Inferior parietal cortex (tissue), 1 donor: Measurements from ENCODE around the gene LETM1.

ENCODE experiments used
- DNase-seq: peaks from one replicate; pipeline ENCODE4 v3.0.0-alpha.2; 2016; ENCODE audit errors: extremely low spot score

Gene LETM1

DNA sequence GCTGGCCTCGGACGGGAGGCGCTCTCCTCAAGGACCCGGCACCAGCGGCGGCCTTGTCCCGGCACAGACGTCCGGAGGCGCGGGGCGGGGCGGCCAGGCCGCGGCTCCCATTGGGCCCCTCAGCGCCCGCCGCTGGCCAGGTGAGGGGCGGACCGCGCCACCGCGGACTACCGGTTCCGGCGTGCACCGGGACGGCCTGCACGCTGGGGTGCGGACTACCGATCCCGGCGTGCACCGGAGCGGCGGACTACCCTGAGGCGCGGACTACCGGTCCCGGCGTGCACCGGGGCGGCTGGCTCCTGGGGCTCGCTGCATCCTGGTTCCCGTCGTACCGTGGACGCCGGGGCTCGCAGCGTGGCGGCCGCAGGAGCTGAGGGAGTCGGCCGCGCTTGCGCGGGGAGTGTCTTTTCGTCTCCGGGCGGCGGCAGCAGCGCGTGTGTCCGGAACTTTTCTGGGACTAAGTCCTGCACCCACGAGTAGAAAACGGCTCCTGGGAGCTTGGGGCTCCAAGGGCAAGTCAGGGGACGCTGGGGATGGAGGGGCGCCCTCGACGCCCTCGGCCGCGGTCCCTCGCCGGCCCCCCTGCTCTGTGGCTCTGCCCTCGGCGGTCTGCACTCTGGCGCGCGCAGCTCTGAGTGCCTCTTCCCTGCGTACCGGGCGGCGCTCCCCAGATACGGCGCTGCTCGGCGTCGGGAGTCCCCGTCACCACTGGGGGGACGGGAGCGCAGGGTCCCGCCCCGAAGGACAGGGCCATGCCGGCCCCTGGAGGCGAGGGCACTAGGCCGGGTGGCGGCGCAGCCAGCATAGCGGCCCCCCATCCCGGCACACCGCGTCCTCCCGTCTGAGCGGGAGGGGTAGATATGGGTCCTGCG lies at the start of gene LETM1:
TSS of gene LETM1 (minus strand) at position 86 of the 872 bp plus-strand sequence. CDS start 206 bp downstream, outside the sequence.
- peak; percentile 91 for DNase-seq

DNA sequence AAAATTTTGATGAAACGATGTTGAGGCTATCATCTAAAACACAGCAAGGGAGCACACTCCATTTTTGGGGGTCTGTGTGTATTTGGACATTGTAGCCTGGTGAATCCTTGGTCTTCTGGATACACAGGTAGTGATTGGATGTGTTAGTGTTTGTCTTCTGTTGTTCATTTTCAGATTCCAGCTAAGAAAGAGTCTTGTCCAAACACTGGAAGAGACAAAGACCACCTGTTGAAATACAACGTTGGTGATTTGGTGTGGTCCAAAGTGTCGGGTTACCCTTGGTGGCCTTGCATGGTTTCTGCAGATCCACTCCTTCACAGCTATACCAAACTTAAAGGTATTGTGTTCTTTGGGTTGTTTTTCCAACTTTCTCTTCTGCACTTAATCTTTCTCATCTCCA lies 48.1 kb upstream of the LETM1 start:
- no peak for DNase-seq

GRCh38 chr4:1903035-1903434 lies 47.1 kb upstream of the LETM1 start:
- no peak for DNase-seq

- no peak for DNase-seq
These were observed 46.3 kb upstream of the LETM1 start for GRCh38 chr4:1902243-1902642.

- DNase-seq: no peak
These were observed 45.2 kb upstream of the LETM1 start for GRCh38 chr4:1901127-1901526.

- DNase-seq: no peak
These were observed 44.7 kb upstream of the LETM1 start for GRCh38 chr4:1900624-1901023.

DNA sequence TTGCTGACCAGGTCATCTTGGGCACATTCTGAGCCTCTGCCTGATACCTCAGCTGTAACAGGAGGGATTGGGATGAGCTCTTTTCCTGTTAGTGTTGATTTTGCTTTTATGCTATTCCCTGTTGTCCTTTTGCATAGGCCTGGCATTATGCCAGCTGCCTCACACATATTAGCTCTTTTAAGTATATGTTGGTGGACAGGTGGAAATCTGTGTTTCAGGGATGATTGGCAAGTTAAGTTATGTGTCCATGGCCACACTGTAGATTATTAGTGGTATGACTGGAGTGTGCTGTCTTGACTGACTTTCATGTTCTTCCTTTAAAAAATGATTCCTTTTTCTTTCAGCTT lies 44.1 kb upstream of the LETM1 start:
- no peak for DNase-seq

DNA sequence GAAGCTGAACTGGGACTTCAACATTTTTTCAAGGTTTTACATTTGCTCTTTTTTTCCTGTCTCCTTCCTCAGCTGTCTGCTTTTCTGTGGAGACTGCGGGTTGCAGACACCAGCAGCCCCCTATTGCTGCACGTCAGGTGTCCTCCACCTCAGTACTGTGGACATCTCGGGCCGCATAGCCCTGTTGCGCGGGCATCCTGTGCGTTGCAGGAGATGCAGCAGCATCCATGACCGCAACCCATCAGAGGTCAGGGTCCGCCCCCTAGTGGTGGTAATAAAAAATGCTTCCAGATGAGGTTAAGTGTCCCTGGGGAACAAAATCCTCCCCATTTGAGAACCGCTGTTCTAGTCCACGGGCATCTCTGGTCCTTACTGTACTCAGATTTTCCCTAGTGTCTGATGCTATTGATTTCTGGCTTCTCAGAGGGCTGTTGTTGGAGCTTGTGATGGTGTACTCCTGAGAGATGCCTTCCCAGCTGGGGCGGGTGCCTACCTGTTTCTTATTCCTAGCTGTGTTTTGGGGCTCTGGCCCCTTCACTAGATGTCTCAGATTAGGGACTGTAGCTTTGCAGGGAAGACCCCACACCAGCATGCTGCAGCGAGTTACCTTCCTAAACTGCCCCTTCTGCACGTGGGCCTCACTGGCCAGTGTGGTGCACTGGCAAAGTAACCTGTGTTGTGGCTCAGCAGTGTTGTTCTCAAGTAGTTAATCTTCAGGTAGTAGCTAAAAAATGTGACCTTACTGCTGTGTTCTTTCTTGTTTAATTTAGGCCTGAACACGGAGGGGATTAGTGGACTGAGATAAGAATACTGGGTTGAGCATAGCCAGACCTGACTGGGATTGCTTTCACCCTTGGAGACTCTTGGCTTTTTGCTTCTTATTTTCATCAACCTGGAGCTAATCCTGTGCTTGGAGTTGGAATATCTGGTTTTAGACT lies 43.5 kb upstream of the LETM1 start:
- peak; percentile 85 for DNase-seq

- no peak for DNase-seq
These were observed 42.7 kb upstream of the LETM1 start for GRCh38 chr4:1898681-1899080.

- no peak for DNase-seq
These were observed 42.1 kb upstream of the LETM1 start for GRCh38 chr4:1898007-1898406.

DNA sequence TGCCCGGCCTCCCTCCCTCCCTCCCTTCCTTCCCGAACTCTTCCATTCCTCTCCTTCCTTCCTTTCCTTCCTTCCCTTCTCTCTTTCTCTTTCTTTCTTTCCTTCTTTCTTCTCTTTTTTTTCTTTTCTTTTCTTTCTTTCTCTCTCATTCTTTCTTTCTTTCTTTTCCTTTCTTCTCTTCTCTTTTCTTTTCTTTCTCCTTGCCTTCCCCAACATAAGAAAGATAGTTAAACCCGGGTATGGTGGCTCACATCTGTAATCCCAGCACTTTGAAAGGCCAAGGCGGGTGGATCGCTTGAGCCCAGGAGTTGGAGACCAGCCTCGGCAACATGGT lies 40.7 kb upstream of the LETM1 start:
- DNase-seq: no peak

DNA sequence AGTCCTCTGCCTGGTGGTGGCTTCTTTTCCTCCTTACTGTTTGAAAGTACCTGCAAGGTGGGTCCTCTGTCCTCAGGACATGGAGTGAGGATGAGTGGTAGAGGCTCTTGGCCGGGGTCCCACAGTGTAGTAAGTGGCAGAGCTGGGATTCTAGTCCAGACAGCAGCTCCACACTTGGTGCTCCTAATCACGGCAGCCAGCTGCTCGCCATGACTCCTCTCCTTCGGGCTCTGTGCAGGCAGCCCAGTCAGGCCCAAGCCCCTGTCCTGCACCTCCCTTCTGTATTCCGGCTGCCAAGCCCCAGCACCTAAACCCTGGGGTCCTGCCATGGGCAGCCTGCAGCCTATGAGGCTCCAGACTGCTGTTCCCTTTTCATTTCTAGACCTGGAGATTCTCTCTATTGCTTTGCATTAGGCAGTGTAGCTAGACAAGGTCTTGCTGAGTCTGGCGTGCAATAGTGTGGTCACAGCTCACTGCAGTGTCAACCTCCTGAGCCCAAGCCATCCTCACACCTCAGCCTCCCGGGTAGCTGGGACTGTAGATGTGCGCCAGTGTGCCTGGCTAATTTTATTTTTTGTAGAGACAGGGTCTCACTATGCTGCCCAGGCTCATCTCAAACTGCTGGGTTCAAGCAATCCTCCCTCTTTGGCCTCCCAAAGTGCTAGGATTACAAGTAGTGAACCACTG lies 40.2 kb upstream of the LETM1 start:
- no peak for DNase-seq

- DNase-seq: no peak
These were observed 35.1 kb upstream of the LETM1 start for GRCh38 chr4:1890979-1891570.

DNA sequence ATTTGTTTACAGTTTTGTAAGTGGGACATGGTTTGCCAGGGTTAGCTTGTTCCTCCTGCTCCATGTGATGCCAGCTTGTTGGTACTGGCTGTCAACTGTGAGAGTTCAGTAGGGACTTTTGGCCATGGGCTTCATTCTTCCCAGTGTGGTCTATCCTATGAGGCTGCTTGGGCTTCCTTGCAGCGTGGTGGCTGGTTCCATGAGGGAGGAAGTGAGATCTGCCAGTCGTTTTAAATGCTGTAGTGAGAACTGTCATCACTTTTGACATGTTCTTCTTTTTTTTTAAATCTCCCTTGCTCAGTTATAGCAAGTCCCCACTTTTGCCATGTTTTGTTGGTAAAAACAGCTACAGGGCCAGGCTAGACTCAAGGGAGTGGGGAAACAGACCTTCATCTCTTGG lies 31.1 kb upstream of the LETM1 start:
- no peak for DNase-seq

- no peak for DNase-seq
These were observed 29.5 kb upstream of the LETM1 start for GRCh38 chr4:1885414-1885813.

- no peak for DNase-seq
These were observed 27.6 kb upstream of the LETM1 start for GRCh38 chr4:1883583-1883982.

- DNase-seq: peak; percentile 11
These were observed 26.9 kb upstream of the LETM1 start for GRCh38 chr4:1882850-1883271.

DNA sequence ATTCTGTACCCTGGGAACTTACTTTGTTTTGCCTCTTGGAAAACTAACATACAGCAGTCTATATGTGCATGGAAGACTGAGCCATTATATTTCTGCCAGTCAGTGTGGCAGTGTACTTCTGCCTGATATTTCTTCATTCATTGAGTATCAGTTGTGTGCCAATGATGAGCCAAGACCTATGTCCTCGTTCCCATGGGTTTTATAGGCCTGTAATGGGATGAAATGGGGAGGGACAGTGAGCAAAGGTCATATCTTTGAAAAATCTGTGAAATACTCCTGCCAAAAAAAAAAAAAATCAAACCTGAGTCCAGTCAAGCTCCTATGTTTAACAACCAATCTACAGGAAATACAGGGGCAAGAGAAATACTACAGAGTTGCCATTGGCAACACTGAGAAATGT lies 24.4 kb upstream of the LETM1 start:
- no peak for DNase-seq

GRCh38 chr4:1879485-1879884 lies 23.5 kb upstream of the LETM1 start:
- no peak for DNase-seq

DNA sequence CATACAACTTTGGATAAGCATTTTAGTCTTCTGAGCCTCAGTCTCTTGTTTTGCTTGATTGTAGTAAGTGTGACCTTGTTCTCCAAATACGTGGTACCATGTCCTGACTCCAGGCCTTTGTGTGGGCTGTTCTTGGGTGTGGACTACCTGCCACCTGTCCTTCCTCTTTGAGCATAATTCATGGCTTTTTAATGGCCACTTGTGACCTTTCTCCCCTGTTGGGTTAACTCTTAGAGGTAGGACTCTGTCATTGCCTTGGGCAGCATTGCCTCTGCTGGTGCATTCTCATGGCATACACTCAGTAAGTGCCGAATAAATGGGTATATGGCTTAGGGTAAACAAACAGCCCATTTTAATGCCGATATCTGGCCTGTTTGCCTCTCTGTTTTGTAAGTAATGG lies 18.2 kb upstream of the LETM1 start:
- DNase-seq: no peak

DNA sequence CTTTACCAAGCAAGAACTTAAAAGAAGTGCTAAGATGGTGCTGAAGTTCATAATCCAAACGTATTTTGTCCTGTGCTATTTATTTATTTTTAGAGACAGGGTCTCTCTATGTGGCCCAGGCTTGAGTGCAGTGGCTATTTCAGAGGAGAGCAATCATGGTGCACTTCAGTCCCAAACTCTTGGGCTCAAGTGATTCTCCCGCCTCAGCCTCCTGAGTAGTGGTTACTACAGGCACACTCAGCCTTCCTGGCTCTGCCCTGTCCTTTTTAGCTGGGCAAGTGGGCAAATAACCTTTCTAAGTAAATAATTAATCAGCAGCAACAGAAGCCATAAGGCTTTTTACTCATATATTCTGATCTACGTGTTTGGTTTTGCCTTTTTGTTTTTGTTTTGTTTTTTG lies 17.8 kb upstream of the LETM1 start:
- no peak for DNase-seq

- DNase-seq: no peak
These were observed 17.3 kb upstream of the LETM1 start for GRCh38 chr4:1873291-1873690.
